Upper lobe of right lung (tissue), 1 donor: ENCODE results near the gene GRAMD1A. TPM values are rescaled to one million over a fixed set of nuclear protein-coding genes. Genes with fewer than 3 reads are reported as not detected.
"Not testable (repeated sequence)": the region's sequence is repeated elsewhere in the genome, so short reads cannot be mapped to it uniquely, and the experiment has no call there.

ENCODE experiments used
- ATAC-seq: fragments of 200-7000 bp; cut with Tn5 transposase; one replicate; pipeline ENCODE4 v1.9.1; 2020; ENCODE audit warnings: mild to moderate bottlenecking, moderate library complexity
- DNase-seq: peaks from one replicate; pipeline ENCODE4 v3.0.0-alpha.2; 2020
- H3K27ac ChIP-seq: fragments of 200-600 bp; one replicate; pipeline ENCODE4 v1.8.0; 2022
- H3K27me3 ChIP-seq: fragments of 200-600 bp; one replicate; pipeline ENCODE4 v1.8.0; 2022; ENCODE audit warnings: mild to moderate bottlenecking
- H3K36me3 ChIP-seq: fragments of 200-600 bp; one replicate; pipeline ENCODE4 v1.8.0; 2022
- H3K4me1 ChIP-seq: fragments of 200-600 bp; one replicate; pipeline ENCODE4 v1.8.0; 2022
- H3K4me3 ChIP-seq: fragments of 200-600 bp; one replicate; pipeline ENCODE4 v1.8.0; 2022; ENCODE audit warnings: mild to moderate bottlenecking
- H3K9me3 ChIP-seq: fragments of 200-600 bp; one replicate; pipeline ENCODE4 v1.8.0; 2022
- intact Hi-C: fragments of 100-400 bp; cut with DNase I; formaldehyde crosslinking; loops from one replicate; pipeline ENCODE4 v1.11.0; 2022
- total RNA-seq: library from RNA; stranded (reverse); fragmentation: NEBNext Ultra II Directional; extraction: Animal tissue kit (Norgen Biotek cat#: 25700); gene quantifications from one replicate; pipeline ENCODE4 v1.2.1, GENCODE V29; 2021
- TF ChIP-seq, protein P1 (sequence below): fragments of 200-600 bp; IDR thresholded peaks from one replicate; pipeline ENCODE4 v1.8.0; 2022; ENCODE audit warnings: antibody characterized with exemption
- donor health status: DM: no; HTN: yes; CAD: no; lungs with severe emphysema.

GRAMD1A gene
- total RNA-seq, 1 donor from 2014 or later: 107 TPM

DNA sequence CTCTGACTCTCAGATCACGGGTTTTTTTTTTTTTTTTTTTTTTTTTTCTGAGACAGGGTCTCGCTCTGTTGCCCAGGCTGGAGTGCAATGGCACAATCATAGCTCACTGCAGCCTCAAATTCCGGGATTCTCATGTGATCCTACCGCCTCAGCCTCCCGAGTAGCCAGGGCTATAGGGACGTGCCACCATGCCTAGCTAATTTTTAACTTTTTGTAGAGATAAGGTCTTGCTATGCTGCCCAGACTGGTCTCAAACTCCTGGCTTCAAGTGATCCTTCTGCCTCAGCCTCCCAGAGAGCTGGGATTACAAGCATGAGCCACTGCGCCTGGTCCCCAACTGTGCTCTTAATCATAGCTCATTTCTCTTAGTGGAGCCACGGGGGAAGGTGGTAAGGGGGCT lies 4.6 kb upstream of the GRAMD1A start:
- Histone ChIP-seq H3K4me1 (peaks cover 39% of the 10 kb centered on the region), H3K27ac (peak overlapping the region; percentile 78), H3K9me3 (no peaks in the 10 kb centered on the region), H3K4me3 (no peak overlapping the region), H3K27me3 (no peaks in the 10 kb centered on the region), H3K36me3 (no peaks in the 10 kb centered on the region)
- TF ChIP-seq, protein P1, sequence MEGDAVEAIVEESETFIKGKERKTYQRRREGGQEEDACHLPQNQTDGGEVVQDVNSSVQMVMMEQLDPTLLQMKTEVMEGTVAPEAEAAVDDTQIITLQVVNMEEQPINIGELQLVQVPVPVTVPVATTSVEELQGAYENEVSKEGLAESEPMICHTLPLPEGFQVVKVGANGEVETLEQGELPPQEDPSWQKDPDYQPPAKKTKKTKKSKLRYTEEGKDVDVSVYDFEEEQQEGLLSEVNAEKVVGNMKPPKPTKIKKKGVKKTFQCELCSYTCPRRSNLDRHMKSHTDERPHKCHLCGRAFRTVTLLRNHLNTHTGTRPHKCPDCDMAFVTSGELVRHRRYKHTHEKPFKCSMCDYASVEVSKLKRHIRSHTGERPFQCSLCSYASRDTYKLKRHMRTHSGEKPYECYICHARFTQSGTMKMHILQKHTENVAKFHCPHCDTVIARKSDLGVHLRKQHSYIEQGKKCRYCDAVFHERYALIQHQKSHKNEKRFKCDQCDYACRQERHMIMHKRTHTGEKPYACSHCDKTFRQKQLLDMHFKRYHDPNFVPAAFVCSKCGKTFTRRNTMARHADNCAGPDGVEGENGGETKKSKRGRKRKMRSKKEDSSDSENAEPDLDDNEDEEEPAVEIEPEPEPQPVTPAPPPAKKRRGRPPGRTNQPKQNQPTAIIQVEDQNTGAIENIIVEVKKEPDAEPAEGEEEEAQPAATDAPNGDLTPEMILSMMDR: no peak
- no peak for ATAC-seq
- DNase-seq: no peak
- intact Hi-C loops: no loop called here

DNA sequence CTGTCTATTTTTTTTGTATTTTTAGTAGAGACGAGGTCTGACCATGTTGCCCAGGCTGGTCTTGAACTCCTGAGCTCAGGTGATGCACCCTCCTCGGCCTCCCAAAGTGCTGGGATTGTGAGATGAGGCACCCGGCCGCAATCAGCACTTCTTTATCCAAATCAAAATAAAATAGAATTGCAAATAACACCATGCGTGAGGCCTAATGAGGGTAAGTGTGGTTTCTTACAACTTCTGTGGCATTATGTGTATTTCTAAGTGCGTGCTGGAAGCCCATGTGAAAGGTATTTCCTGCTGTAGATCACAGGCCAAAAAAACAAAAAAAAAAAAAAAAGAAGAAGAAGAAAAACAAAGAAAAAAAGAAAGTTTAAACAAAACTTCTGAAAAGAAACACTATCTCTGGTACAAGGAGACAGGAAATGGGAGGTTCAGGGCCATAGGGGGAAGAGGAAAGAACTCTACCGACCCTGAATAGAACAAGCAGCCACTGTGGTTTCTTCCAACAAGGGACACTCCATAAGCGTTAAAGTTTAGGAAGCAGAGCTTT lies 3.0 kb upstream of the GRAMD1A start:
- DNase-seq (no peak), ATAC-seq (no peak)
- intact Hi-C loops: no loop called here
- no peaks in the 10 kb centered on the region for H3K36me3 ChIP-seq
- peak overlapping the region; percentile 39 for H3K27ac ChIP-seq
- no peaks in the 10 kb centered on the region for H3K9me3 ChIP-seq
- no peak overlapping the region for H3K4me3 ChIP-seq
- TF ChIP-seq, protein P1: no peak
- peaks cover 43% of the 10 kb centered on the region for H3K4me1 ChIP-seq
- H3K27me3 ChIP-seq: no peaks in the 10 kb centered on the region

DNA sequence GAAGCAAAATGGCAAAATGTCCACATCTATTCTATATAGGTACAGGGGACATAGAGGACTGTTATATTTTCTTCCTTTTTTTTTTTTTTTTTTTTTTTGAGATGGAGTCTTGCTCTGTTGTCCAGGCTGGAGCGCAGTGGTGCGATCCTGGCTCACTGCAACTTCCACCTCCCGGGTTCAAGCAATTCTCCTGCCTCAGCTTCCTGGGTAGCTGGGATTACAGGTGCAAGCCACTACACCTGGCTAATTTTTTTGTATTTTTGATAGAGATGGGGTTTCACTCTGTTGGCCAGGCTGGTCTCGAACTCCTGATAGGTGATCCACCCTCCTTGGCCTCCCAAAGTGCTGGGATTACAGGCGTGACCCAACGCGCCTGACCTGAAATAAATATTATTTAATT lies 1.9 kb upstream of the GRAMD1A start:
- H3K36me3 ChIP-seq, H3K4me3 ChIP-seq, H3K9me3 ChIP-seq, DNase-seq, intact Hi-C loops, H3K27me3 ChIP-seq, ATAC-seq, H3K27ac ChIP-seq: not testable (repeated sequence)
- H3K4me1 ChIP-seq: peaks cover 52% of the 10 kb centered on the region

DNA sequence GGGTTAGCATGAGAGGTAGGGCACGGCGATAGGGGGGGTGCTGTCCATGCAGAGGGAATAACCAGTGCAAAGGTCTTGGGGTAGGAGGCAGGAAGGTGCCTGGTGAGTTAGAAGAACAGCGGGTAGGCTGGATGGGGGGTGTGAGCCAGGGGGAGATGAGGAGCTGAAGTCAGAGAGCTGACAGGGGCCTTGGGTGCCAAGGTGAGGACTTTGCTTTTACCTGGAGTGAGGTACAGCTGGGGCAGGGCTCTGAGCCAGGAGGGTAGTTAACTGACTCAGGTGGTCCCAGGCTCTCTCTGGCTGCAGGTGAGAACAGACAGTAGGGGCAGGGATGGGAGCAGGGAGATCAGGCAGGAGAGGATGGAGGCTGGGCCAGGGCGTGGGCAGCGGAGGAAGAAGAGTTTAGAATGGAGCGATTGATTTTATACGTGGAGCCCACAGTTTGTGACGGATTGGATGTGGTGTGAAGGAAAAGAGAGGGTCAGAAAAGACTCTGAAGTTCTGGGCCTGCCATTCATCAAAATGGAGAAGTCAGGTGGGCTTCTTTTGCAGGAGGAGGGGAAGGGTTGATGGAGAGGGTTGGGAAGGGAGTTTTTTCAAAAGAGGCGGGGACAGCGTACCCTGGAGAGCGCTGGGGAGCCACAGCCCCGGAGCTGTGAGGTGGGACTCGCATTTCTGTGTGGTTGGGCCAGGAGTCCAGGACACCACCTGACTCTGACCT lies 1.2 kb upstream of the GRAMD1A start:
- H3K36me3 ChIP-seq: no peaks in the 10 kb centered on the region
- peak overlapping the region; percentile 87 for H3K4me3 ChIP-seq
- no peak for DNase-seq
- no peaks in the 10 kb centered on the region for H3K9me3 ChIP-seq
- intact Hi-C loops: no loop called here
- no peaks in the 10 kb centered on the region for H3K27me3 ChIP-seq
- peaks cover 59% of the 10 kb centered on the region for H3K4me1 ChIP-seq
- TF ChIP-seq, protein P1: no peak
- H3K27ac ChIP-seq: peak overlapping the region; percentile 99
- no peak for ATAC-seq

DNA sequence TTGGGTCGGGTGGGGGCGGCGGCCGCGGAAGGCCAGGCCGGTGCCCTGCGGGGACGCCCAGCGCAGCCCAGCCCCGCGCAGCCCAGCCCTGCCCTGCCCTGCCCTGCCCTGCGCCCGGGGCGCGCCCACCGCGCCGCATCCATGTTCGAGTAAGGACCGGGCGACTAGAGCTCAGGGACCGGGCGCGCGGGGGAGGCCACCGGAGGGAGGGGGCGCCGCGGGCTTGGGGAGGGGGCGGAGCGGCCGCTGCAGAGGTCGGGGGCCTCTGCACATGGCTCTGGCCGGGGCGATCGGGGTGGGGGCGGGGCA lies 169 bp downstream of the GRAMD1A start:
- Histone ChIP-seq H3K4me1 (peaks cover 61% of the 10 kb centered on the region), H3K27me3 (no peaks in the 10 kb centered on the region), H3K4me3 (peak overlapping the region; percentile 87), H3K27ac (peak overlapping the region; percentile 99), H3K9me3 (no peaks in the 10 kb centered on the region), H3K36me3 (peaks cover under 1% of the 10 kb centered on the region)
- DNase-seq (no peak), ATAC-seq (no peak)
- TF ChIP-seq, protein P1: no peak
- intact Hi-C loops: no loop called here

DNA sequence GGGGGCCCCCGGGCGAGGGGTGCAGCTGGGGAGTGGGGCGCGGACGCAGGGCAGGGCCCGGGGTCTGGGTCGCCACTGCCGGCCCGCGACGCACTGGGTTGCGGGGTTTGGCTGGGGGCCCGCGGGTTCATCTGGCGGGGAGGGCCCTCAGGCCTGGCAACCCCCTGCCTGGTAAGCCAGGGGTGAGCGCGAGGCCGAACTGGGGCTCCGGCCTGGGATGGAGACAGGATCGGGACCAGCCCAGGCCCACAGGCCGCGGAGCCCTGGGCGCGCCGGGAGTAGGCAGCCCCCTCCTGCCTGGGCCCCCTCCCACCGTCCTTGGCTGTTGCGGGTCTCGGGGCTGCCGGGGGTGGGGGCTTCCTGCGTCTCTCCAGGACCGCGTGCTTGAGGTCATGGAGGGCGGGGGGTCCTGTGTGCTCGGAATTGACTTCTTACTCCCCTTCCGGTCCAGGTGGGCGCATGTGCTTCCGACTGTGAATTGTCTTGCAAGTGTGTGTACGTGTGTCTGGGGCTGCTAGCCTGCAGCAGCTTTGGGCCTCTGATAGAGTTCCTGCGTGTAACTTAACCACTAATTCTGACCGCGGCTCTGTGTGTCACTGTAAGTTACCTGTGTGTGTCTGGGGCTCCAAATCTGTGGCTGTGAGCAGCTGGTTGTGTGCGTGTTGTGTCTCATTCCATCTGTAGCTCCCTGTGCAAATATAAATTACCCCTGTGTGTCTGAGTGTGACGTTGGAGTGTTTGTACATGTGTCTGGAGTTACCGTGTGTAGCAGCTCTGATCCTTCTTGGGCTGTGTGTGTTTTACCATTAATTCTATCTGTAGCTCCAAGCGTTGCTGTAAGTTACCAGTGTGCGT lies 751 bp downstream of the GRAMD1A start:
- ATAC-seq (peak; percentile 1), DNase-seq (no peak)
- H3K9me3 ChIP-seq: no peaks in the 10 kb centered on the region
- peak overlapping the region; percentile 99 for H3K27ac ChIP-seq
- H3K36me3 ChIP-seq: peaks cover 6% of the 10 kb centered on the region
- intact Hi-C loops: no loop called here
- no peaks in the 10 kb centered on the region for H3K27me3 ChIP-seq
- peaks cover 64% of the 10 kb centered on the region for H3K4me1 ChIP-seq
- H3K4me3 ChIP-seq: peak overlapping the region; percentile 87
- TF ChIP-seq, protein P1: no peak
